Tibial nerve (tissue), 3 donors: ENCODE results near the gene MRPS6.

Experiments used
- POLR2A ChIP-seq, 2 donors: fragments of 450-650 bp; IDR thresholded peaks; one replicate each; pipeline ENCODE4 v1.6.1; 2017; ENCODE audit warnings: antibody characterized with exemption in 2 of 2, mild to moderate bottlenecking in 2 of 2, moderate library complexity in 2 of 2
- TF ChIP-seq, protein P1 (sequence below), 5 experiments: fragments of 200-600 bp in 3 of 5; fragments of 450-650 bp in 2 of 5; sonication (generic) in 3 of 5; IDR thresholded peaks; one replicate each; pipeline ENCODE4 v1.5.1; 2016 to 2019; ENCODE audit warnings: antibody characterized with exemption in 5 of 5, mild to moderate bottlenecking in 3 of 5, moderate library complexity in 2 of 5

DNA sequence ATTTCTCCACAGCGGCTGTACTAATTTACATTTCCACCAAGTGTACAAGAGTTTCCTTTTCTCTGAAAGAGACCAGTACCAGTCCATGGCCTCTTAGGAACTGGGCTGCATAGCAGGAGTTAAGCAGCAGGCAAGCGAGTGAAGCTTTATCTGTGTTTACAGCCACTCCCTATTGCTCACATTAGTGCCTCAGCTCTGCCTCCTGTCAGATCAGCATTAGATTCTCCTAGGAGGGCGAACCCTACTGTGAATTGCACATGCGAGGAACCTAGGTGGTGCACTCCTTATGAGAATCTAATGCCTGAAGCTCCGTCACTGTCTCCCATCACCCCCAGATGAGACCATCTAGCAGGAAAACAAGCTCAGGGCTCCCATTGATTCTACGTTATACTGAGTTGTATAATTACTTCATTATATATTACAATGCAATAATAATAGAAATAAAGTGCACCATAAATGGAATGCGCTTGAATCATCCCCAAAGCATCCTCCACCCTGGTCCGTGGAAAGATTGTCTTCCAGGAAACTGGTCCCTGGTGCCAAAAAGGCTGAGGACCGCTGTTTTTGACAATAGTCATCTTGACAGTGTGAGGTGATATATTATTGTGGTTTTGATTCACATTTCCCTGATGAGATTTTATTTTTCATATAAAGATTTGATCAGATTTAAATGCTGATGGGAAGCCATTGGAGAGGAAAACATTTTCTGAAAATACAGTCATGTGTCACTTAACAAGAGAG lies 45.5 kb upstream of the MRPS6 start:
- TF ChIP-seq, protein P1, sequence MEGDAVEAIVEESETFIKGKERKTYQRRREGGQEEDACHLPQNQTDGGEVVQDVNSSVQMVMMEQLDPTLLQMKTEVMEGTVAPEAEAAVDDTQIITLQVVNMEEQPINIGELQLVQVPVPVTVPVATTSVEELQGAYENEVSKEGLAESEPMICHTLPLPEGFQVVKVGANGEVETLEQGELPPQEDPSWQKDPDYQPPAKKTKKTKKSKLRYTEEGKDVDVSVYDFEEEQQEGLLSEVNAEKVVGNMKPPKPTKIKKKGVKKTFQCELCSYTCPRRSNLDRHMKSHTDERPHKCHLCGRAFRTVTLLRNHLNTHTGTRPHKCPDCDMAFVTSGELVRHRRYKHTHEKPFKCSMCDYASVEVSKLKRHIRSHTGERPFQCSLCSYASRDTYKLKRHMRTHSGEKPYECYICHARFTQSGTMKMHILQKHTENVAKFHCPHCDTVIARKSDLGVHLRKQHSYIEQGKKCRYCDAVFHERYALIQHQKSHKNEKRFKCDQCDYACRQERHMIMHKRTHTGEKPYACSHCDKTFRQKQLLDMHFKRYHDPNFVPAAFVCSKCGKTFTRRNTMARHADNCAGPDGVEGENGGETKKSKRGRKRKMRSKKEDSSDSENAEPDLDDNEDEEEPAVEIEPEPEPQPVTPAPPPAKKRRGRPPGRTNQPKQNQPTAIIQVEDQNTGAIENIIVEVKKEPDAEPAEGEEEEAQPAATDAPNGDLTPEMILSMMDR (IDR thresholded peaks at IDR 0.05): no peak
- TF ChIP-seq POLR2A (IDR thresholded peaks at IDR 0.05): no peak
